Skeletal muscle cell (primary cell): ENCODE measurements around the gene MAN1B1.

ENCODE experiments used
- DNase-seq: peaks from one replicate; pipeline ENCODE4 v3.0.0-alpha.2; 2010; ENCODE audit warnings: low read depth
- H3K4me3 ChIP-seq: 2 replicates; pipeline ENCODE4 v1.5.1; 2011; ENCODE audit warnings: low read depth, mild to moderate bottlenecking, control low read depth, low read length, moderate library complexity

MAN1B1 gene

GRCh38 chr9:137080260-137081122 lies 6.3 kb upstream of the MAN1B1 start:
- no peak for DNase-seq
- no peak overlapping the region for H3K4me3 ChIP-seq

GRCh38 chr9:137082222-137082924 lies 4.4 kb upstream of the MAN1B1 start:
- no peak overlapping the region for H3K4me3 ChIP-seq
- DNase-seq: no peak

- no peak for DNase-seq
- no peak overlapping the region for H3K4me3 ChIP-seq
These were observed 3.9 kb upstream of the MAN1B1 start for GRCh38 chr9:137082925-137083290.

GRCh38 chr9:137083394-137084004 lies 3.3 kb upstream of the MAN1B1 start:
- no peak overlapping the region for H3K4me3 ChIP-seq
- DNase-seq: peak; percentile 84

GRCh38 chr9:137084526-137084925 lies 2.3 kb upstream of the MAN1B1 start:
- H3K4me3 ChIP-seq: no peak overlapping the region
- DNase-seq: no peak

- no peak for DNase-seq
- peak overlapping the region; percentile 86 for H3K4me3 ChIP-seq
These were observed 760 bp upstream of the MAN1B1 start for GRCh38 chr9:137085920-137086530.

GRCh38 chr9:137087409-137087925 lies 682 bp downstream of the MAN1B1 start:
- DNase-seq: no peak

GRCh38 chr9:137088121-137088520 lies 1.3 kb downstream of the MAN1B1 start:
- no peak overlapping the region for H3K4me3 ChIP-seq
- DNase-seq: no peak

More at GRCh38 chr9:137087409-137087925, 682 bp downstream of the MAN1B1 start:
- H3K4me3 ChIP-seq: peak overlapping the region; percentile 86

GRCh38 chr9:137089232-137089947 lies 2.6 kb downstream of the MAN1B1 start:
- H3K4me3 ChIP-seq: no peak overlapping the region
- no peak for DNase-seq

- H3K4me3 ChIP-seq: no peak overlapping the region
- no peak for DNase-seq
These were observed 9.1 kb downstream of the MAN1B1 start for GRCh38 chr9:137095664-137096517.

GRCh38 chr9:137096785-137097546 lies 10.2 kb downstream of the MAN1B1 start:
- H3K4me3 ChIP-seq: no peak overlapping the region

GRCh38 chr9:137097761-137098462 lies 11.1 kb downstream of the MAN1B1 start:
- DNase-seq: no peak
- H3K4me3 ChIP-seq: no peak overlapping the region

More at GRCh38 chr9:137096785-137097546, 10.2 kb downstream of the MAN1B1 start:
- DNase-seq: no peak

- H3K4me3 ChIP-seq: no peak overlapping the region
- no peak for DNase-seq
These were observed 12.4 kb downstream of the MAN1B1 start for GRCh38 chr9:137099231-137099630.

GRCh38 chr9:137103206-137103999 lies 16.6 kb downstream of the MAN1B1 start:
- H3K4me3 ChIP-seq: no peak overlapping the region
- DNase-seq: no peak

GRCh38 chr9:137105814-137106661 lies 19.3 kb downstream of the MAN1B1 start:
- H3K4me3 ChIP-seq: no peak overlapping the region
- no peak for DNase-seq
